Inferior parietal cortex (tissue), 1 donor: ENCODE measurements around the gene SNRNP200.
"Not testable (repeated sequence)": the region's sequence is repeated elsewhere in the genome, so short reads cannot be mapped to it uniquely, and the experiment has no call there.

Experiments
- DNase-seq: peaks from one replicate; pipeline ENCODE4 v3.0.0-alpha.2; 2016; ENCODE audit errors: extremely low spot score

Gene SNRNP200

GRCh38 chr2:96274355-96275056 is 30.8 kb downstream of the SNRNP200 start:
- no peak for DNase-seq

DNA sequence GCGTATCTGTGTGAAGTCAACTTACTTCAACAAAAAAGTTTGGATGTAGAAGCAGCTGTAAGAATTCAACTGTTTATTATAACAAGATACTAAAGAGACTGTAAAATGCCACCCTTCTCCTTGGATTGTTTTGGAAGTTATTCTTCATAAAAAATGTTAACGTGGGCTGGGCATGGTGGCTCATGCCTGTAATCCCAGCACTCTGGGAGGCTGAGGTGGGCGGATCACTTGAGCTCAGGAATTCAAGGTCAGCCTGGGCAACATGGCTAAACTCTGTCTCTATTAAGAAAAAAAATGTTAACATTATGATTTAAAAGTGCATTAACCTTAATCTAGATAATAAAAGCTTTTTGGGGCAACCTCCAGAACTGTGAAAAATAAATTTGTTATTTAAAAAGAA is 31.6 kb downstream of the SNRNP200 start:
- DNase-seq, result no peak

DNA sequence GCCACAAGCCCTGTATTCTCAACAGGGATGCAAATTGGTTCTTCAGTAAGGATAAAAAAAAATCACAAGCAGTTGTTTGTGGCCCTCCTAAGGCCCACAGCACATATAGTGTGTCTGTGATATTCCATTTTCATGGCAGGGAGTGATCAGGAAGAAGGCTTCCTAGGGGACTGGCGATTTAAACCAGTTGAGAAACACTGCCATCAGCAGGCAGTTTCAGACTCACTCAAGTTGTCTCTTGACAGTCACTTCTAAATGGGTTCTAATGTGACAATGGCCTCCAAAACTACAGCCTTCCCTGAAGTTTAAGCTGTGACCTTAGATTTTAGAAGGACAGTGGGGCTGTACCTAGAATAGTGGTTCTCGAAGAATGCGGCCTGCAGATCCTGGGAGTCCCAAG is 33.4 kb downstream of the SNRNP200 start:
- DNase-seq, result no peak

DNA sequence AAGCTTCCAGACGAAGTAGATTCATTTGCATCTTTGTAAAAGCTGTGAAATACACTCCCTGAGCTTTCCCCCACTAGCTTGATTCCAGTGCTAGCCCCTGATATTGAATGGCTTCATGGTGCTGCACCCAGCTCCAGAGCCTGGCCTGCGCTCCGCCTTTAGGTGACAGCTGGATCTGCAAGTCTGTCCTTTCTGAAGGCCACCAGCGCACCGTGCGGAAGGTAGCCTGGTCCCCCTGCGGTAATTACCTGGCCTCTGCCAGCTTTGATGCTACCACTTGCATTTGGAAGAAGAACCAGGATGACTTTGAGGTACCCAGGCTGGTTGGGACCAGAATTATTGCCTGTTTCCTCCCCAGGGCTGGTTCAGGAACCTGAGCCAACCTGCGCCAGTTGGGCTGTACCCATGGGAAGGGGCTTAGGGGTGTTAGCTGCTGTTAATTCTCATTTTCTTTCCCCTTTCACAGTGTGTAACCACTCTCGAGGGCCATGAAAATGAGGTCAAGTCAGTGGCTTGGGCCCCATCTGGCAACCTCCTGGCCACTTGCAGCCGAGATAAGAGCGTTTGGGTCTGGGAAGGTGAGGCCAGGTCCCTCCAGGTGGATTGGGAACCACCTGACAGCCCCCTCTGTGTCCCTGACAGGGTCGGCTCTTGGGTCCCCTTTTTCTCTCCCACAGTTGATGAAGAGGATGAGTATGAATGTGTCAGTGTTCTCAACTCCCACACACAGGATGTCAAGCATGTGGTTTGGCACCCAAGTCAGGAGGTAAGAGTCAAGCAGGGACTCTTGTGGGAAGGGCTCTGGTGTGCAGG is 38.0 kb downstream of the SNRNP200 start:
- no peak for DNase-seq

DNA sequence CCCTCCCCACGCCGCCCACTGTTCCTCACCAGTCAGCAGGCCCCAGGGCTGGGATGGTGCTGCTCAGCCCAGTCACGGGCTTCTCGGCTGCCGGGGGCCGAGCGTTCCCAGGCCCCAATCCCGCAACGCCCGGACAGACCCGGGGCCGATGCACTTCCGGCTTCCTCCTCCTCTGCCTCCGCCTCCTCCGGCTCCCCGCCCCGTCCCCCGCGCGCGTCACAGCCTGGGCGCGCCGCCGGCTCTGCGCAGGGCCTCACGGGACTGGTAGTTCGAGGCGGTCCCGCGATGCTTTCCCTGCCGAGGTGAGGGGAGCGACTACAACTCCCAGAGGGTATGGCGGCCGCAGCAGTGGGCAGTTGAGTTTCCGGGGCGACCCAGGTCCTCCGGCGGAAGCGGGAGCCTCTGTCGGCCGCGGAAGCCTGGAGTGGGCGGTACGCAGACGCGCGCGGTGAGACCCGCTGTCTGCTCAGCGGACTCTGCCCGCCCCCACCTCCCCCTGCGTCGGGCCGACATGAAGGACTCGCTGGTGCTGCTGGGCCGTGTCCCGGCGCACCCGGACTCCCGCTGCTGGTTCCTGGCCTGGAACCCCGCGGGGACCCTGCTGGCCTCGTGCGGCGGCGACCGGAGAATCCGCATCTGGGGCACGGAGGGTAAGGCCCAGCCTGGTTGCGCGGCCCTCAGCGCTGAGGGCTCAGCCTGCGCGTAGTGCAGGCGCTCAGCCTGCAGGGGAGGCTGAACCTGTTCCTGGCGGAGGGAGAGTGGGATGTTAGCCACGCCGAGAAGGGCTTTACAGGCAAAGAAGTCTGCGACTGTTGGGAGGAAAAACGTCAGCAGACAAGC is 39.3 kb downstream of the SNRNP200 start, which contains the start of the genes CIAO1 and TMEM127:
CIAO1 (plus strand) TSS at position 386 of the 840 bp plus-strand sequence; CDS start at position 512, 126 bp downstream.
TMEM127 (minus strand) TSS at position 158 of the 840 bp plus-strand sequence. CDS start 616 bp downstream, outside the sequence.
- peak; percentile 95 for DNase-seq

- DNase-seq, result no peak
Measured at GRCh38 chr2:96265349-96265839, 40.0 kb downstream of the SNRNP200 start.

DNA sequence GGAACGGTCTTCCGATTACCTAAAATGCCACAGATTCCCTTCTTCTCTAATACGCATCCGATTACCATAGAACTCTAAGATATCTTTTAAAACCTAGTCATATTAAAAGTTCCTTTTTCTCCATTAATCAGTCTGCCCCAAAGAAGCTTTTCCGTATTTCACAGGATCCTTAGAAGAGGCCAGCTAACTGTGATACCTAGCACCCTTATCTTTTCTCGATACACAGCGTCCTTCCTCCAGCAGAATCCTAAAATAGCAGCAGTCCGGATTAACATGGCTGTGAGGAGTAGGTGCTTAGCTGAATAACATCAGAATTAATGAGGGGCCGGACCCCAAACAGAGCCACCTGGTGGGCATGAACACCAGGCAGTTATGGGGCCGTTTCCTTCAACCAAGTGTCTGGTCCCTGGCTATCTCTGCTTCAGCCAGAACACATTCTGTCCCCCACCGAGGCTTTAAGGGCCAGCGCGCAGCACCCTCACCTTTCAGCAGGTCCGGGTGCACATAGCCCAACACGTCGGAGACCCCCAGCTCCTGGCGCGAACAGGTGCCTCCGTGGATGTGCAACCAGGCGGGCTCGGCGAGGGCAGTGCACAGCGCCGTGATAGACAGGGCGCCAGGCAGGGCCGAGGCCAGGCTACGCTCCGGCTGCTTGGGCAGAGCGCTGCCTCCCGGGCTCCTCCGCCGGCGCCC is 40.5 kb downstream of the SNRNP200 start:
- no peak for DNase-seq

DNA sequence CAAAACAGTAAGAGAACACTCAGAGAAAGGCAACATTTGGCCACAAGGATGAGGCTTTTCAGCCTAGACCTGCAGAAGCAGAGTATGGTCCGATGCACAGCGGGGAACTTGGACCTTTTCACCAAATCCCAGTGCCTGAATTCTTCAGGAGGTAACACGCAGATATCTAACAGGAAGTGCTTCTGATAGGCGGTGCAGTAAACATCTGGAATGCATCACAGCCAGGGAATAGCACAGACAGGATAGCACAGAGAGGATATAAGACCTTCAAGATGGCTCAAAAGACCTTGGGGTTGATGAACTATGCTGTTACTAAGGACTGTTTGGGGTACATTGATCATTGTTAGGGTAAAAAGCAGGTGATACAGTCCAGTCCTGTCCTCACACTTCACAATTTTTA is 41.3 kb downstream of the SNRNP200 start:
- DNase-seq, result no peak

DNA sequence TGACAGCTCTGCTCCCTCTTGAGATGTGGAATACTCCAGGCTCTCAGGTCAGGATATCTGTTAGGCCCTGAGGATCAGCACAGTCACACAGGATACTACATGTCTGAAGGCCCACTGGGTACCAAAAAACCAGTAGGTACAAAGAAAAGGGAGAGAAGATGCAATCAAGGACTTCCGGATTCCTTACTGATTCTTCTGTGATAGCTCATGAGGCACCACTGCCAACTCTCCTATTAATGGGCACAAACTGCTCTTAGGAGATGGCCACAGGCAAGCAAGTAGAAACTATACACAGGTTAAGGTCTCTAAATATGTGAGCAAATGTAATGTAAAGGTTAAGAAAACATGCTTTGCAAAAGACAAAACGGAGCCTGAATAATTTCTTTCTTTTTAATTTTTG is 43.0 kb downstream of the SNRNP200 start:
- no peak for DNase-seq

- no peak for DNase-seq
Measured at GRCh38 chr2:96261328-96262003, 43.9 kb downstream of the SNRNP200 start.

DNA sequence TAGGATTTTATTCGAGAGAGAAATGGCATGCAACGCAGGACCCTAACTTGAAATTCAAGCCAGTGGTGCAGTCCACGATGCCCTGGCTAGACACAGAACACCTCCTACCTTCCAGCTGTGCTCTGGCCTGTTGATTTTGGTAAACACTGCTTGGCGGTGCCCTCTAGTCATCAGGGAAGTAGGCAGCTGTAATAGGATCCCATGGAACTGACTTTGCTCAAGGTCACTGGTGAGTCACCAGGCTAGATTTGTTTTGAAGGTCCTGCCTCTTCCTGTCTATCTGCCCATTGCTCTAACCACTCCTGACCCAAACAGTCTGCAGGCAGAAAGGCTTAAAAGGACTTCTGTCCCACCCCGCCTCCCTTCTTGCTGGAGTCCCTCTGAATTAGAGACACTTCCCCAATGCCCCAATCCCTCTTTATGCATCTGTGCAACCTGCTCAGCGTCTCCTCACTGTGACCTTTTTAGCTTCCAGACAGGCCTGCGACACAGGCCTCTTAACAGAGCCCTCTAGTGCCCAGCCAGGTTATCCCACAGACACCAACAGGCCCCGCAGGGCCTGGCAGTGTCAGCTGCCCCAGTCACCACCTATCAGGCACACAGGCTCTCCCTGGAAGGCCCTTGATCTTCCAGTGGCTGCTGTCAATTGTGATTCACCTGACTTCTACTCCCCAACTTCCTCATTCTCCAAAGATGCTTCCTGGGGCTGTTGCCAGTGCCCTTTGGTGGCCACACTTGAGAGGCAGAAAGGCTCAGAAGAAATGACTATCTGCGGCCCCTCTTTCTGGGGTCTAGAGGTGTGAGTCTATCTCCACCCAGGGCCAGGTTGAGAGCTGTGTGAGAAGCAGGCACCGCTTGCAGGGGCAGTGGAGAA is 44.7 kb downstream of the SNRNP200 start:
- DNase-seq, result no peak

- no peak for DNase-seq
Measured at GRCh38 chr2:96259497-96259921, 45.8 kb downstream of the SNRNP200 start.

- no peak for DNase-seq
Measured at GRCh38 chr2:96258166-96259022, 47.0 kb downstream of the SNRNP200 start.

DNA sequence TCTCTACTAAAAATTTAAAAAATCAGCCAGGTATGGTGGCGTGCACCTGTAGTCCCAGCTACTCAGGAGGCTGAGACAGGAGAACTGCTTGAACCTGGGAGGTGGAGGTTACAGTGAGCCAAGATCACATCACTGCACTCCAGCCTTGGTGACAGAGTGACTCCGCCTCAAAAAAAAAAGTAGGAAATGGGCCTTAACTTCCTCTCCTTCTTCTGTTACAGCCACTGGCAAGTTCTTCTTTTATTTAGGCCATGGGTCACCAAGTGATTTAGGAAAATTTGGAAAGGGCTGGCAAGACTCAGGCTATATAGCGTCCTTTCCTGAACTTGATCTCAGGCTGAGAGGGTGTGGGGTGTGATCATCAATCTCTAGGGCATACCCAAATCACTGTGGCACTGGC is 47.6 kb downstream of the SNRNP200 start:
- not testable (repeated sequence) for DNase-seq

DNA sequence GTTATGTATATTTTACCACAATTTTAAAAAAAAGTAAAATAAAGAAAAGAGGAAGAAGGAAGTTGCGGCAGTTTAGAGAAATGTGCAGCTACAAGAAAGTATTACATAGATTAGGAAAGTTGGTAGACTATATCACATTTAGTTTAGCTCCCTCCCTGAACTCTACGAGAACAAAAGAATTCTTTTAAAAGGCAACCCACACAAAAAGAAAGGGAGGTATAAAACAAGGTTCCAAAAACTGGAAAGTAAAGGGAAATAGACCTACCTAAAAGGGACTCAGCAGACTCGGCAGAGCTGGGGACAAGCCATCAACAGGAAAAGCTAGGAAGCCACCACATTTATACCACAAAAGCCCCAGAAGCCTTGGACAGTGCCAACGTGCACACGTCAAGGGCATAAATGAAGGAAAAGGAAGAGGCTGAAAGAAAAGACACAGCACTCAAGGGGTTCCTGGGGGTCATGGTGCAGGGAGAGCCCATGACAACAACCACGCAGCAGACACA is 48.7 kb downstream of the SNRNP200 start:
- no peak for DNase-seq

DNA sequence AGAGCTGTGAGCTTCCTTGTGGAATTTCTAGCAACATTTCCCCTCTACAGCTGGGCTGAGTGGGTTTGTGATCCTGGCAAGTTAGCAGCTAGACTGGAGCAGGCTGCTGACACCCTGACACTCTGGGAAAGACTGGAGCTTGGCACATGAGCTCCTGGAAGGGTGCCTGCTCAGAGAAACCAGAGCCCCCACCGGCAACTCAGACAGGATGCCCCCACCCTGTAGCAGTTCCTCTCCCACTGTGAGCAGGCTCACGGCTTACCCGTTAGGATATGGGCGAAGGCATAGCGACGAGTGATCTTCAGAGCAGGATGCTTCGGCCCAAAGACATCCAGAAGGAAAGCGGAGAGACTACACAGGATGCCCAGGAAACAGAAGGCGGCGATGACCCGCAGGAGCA is 50.8 kb downstream of the SNRNP200 start:
- no peak for DNase-seq

DNA sequence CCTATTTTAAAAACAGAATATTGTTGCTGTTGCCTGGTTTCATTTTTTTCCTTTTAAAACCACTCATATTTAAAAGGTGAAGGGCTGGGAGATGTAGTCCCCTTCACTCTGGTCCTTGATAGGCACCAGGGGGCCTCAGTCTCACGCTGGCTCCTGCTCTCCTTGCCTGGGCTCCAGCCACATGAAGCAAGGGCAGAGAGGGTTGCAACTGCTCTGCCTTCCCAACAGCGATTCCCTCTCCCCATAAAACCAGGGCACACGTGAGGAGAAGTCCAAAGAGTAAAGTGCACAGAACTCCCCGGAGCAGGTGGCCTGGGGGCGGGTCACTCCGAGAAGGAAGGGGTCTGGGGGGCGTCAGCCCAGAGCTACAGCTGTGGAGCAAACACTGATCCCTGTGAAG is 52.3 kb downstream of the SNRNP200 start:
- no peak for DNase-seq

DNA sequence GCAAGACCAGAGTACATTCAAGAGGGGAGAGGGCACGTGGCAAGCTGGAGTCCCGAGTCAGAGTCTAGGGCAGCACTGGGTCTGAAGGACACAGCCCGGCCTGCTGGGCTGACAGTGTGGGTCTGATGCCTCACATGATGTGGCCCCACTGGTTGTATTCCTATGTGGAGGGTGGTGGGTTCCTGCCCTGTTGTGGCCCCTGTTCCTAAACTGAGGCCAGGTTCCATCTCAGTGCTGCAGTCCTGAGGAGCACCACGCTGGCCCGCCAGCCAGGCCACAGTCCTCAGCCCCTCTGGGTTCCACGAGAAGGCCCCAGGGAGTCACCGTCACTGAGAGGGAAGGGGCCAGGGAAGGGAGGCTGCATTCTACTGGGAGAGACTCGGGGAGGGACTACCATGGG is 52.8 kb downstream of the SNRNP200 start:
- DNase-seq, result no peak
